SW480 (cell line): ENCODE measurements around the gene EFNA2.

Source experiments
- DNase-seq: peaks from one replicate; pipeline ENCODE4 v3.0.0-alpha.2; 2016; ENCODE audit warnings: low spot score

Gene EFNA2

DNA sequence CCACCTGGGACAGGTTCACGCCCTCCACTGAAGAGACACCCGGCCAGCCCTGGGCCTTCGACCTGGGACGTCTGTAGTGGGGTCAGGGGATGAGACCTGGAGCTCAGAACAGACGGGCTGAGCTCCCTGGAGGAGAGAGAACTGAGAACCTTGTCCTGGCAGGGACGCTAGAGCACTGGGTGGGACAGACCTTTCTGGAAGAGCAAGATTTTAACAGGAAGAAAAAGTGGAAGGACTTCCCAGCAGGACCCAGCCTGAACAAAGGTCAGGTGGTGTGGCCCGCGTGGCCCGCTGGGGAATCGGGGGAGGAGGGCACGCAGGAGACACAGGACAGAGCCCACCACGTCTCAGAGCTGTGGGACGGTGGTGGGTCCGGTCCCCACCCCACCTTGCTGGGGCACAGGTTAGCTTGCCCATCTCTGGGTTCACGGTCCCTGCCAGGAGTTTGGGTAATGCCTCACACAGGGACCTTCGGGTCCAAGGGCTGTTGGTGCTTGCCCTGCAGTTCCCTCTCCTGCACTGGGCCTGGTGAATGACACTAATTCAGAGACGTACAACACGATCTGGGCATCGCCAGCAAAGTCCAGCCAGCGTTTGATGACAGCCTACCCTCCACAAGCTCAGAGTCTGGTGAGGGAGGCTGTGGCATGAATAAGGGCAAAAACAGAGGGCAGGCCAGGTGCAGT is 1.2 kb upstream of the EFNA2 start:
- DNase-seq: no peak

DNA sequence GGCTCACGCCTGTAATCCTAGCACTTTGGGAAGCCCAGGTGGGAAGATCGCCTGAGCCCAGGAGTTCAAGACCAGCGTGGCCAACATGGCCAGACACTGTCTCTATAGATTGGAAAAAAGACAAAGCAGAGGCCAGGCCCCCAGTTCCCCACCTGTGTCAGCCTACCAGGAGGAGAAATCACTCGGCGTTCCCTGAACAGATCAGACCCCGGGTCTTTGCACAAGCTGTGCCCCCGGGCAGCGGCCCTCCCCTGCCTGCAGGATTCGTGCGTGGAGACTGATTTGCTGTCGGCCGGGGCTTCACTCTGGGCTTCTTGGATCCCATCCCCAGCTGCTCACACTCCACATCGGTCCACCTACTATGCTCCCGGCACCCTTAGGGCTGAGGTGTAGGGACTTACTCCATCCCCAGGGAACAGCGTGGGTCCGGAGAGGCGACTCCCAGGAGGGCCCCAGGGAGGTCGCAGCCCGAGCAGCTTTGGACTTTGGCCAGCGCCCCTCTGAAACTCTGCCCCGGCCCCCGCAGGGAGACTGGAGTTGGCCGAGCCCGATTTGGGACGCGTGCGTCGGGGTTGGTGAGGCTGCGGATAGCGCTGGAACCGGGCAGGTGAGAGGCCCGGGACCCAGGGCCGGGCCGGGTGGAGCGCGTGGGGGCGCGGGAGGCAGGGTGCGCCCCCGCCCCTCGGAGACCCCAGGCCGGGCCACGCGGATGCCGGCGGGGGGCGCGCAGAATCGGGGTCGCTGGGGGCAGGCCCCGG is 515 bp upstream of the EFNA2 start:
- no peak for DNase-seq

DNA sequence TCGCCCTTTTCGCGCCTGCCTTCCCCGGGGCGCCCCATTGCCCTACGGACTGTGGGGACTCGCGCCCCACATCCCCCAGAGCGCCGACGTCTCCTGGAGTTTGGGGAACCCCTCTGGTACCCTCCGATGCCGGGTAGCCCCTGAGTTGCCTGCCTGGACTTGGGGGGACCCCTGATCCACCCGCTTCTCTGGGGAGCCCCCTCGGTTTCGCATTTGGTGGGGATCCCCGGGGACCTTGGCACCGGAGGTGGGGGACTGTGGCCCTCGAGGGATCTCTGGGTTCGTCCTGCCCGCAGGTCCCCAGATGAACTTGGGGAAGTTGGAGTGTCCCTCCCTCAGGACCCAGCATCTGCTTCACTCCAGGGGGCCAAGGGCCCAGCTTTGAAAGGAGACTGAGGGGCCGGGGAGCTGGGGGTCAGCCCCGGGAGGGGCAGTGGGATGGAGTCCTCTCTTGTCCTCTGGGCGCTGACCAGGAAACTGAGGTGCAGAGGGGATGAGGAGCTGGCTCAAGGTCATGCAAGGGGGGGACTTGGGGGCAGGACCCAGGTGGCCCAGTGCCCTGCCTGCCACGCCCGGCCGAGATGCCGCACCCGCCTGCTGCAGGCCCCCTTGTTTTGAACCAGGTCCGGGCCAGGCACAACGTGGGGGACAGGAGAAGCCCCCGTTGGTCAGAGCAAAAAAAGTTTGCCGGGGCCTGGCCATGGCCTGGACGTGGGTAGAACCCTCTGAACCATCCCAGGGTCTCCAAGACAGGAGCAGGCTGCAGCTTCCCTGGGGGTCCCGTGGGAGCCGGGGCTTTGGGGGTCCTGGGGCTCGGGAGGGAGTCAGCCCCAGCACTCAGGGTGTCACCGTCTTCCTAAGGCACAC is 1.0 kb downstream of the EFNA2 start:
- DNase-seq: no peak

DNA sequence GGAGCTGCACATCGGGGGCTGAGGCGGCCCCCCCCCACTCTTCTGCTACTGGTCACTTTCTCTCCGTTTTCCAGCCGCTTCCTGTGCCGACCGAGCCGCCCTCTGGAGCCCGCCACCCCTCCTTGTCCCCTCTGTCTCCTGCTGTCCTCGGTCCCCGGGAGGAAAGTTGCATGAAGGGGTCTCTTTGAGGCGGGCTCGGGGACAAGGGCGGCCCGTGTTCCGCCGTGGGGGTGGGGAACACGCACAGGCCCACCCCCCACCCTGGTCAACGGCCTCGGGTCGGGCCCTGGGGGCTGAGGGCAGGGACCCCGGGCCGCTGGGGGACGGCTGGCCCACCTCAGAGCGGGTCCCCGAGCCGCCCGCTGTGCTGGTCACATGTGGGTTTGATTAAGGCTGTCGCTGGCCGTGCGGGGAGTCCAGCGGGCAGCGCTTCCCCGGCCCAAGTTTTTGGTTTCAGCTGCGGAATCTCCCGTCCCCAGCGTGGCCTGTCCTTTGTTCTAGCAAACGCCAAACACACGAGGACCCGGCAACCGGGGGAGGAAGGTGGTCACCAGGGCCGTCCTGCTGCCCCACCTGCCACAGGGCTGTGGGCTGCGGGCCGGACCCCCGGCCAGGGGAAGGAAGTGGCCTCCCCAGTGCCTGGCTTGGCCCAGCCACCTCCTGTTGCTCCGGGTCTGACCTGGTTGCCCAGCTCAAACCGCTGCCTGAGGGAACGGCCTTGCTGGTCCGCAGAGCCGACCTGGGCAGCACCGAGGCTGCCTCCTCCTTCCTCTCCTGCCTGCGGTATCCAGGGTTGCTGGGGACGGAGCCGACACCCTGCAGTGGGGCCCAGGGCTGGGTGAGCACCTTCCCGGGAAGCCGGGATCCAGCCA is 1.9 kb downstream of the EFNA2 start:
- no peak for DNase-seq

DNA sequence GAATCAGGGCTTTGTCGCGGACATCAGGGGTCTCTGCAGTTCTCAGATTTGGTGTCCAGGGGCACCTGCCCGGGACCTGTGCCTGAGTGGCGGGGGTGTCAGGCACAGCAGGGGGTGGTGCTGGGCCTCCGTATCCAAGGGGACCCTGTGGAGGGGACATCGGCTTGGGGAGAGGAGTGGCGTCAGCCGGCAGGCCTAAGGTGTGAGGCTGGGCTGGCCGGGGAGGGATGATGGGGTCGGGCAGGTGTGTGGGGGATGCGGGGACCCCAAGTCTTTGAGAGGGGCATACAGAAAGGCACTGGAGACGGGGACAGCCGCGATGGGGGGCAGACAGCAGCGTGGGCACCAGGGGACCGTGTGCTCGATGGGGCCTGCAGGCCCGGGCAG is 2.5 kb downstream of the EFNA2 start:
- DNase-seq: no peak

DNA sequence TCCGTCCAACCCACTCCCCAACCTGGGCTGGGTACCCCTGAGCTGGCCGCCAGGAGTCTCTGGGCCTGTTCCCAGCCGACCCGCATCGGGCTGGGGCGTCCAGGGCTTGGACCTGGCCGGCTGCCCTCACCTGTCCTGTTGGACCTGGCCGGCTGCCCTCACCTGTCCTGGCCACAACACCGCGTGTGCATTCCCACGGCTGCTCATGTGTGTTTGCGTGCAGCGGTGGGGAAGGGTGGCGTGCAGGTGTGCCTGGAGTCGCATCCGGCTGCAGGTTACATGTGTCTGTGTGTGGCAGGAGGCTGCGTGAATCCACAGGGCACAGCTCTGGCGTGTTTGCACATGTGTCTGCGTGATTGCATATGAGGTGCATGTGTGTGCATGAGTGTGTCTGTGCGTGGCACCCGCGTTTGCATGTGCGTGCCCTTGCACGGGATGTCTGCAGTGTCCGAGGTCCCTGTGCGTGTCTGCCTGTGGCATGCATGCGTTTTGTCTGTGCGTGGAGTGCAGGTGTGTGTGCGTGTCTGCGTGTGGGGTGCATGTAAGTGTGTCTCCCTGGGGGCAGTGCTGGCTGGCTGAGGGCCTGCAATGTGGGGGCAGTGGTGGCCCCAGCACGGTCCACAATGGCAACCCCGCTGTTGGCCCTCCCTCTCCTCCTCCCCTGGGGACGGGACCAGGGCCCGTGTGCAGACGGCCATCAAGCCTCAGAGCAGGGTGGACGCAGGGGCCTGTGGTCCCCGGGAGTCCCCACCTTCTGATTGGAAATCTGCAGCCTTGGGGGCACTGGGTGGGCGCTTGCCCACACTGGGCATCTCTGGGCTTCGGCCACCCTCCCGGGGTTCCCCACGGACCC is 3.4 kb downstream of the EFNA2 start:
- no peak for DNase-seq

DNA sequence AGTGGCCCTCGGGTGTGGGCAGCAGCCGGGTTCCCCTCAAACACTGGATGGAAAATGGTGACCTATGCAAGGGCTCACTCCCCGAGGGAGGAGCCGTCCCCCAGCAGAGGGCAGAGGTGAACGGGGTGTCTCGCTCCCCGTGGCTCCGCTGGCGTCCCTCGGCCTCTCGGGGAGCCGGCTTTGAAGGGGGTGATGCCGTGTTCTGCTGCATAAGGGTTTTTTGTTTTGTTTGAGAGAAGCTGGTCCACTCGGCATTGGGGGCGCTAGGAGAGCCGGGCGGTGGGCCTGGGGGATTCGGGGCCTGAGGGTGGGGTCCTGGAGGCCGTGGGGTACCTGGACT is 4.0 kb downstream of the EFNA2 start:
- no peak for DNase-seq

DNA sequence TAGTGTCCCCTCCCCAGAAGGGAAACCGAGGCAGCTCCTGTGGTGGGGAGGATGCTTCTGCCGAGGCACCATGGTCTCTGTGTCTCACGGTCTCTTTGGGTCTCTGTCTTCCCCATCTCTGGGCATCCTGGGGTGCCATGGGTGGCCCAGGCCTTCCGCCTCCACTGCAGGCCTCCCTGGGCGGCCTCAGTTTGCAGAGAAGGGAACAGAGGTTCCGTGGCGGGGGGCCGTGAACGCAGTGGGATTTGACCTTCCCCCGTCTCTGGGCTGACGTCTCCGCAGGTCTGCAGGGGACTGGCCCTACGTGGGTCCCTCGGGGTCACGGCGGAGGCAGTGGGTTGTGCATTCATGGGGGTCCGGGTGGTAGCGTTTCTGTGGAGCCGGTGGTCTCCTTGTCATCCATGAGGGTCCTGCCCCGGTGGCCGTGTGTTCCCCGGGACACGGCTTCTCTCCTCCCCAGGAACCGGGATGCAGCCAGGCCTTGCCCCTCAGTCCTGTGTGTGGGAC is 4.6 kb downstream of the EFNA2 start:
- no peak for DNase-seq

DNA sequence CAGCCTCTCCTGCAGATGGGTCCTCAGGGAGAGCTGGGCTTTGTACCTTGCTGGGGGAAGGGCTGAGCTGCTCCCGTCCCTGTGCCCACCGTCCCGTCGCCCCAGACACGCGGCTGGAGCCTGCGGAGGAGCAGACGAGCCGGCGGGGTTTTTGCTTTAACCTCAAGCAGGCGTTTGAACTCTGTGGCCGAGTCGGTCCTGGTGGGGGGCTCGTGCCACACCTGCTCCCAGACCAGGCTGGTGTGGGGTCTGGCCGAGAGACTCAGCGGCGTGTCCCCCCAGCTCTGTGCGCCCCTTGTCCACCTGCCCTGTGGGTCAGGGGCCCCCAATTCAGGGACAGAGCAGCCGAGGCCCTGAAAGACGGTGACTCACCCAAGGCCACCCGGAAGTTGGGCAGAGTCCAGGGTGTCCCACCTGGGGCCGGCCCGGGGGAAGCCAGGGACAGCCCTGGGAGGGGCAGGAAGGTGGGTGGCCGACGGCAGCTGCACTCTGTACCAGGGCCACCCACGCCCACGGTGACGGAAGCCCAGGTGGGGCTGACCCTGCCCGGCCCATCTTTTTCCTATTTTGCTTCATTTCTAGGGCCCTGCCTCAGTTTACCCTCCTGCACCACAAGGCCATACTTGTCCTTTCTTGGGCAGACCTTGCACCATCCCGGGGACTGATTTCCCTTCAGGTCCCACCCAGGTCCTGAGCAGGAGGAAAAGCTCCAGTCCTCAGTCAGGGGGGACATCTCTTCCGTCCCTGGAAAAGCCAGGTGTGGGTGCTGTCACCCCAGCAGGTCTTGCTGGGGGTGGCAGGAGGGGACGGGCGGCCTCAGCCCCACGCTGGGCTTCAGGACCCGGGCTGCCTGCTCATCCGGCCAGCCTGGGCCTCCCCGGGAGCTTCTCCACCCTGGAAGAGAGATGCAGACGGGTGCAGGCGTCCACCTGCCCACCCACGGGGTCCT is 5.3 kb downstream of the EFNA2 start:
- no peak for DNase-seq

DNA sequence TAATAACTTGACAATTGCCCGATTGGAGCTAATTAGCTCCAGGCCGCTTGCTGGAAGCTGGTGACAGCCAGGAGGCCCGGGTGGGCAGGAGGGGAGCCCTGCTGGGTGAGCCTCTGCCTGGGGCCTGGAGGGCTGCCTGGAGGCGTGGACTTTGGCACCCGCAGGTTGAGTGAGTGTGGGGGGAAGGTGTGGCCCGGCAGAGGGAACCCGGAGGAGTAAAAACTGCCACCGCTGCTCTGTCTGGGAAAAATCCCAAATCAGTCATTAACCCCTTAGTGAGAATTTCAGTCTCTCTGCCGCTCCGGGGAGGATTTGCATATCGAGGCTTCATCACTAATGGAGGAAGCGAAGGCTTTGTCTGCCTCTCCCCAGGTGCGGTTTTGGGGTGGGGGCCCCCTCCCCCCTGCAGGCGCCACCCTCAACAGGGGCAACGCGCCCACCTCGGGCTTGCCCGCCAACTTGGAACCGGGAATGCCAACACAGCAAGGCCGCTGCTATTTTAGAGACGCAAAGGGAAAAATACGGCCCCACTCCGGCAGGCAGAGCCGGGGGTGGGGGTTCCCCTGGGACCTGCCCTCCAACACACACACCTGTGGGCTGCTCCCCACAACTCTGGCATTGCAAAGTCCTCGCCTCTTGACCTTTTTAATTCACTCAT is 6.2 kb downstream of the EFNA2 start:
- DNase-seq: no peak

DNA sequence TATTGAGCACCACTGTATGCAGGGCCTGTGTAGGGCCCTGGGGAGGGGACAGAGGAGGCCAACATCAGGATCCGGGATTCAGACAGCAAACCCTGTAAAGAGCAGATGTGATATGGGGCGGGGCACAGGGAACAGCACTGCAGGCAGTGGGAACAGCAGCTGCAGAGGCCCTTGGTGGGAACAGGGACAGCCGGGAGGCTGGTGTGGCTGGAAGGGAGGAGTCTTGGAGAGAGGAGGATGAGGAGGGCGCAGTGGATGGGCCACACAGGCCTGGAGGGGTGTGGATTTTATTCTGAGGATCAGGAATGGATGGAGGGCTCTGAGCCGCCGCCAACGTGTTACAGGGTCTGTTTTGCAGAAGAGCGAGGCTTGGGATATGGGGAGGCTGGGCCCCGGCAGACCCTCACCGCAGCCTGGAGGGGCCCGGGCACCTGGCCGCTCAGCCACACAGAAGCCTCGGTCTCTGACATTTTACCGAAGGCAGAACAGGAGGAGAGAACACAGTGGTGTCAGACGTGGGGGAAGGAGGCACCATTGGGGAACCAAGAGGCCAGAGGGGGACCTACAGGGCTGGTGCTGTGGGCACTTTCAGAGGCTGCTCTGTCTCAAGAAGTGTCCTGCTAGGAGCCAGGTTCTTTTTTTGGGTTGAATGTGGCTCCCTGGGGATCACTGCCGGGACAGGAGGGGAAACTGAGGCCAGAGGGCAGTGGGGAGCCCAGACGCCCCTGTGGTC is 6.9 kb downstream of the EFNA2 start:
- no peak for DNase-seq

DNA sequence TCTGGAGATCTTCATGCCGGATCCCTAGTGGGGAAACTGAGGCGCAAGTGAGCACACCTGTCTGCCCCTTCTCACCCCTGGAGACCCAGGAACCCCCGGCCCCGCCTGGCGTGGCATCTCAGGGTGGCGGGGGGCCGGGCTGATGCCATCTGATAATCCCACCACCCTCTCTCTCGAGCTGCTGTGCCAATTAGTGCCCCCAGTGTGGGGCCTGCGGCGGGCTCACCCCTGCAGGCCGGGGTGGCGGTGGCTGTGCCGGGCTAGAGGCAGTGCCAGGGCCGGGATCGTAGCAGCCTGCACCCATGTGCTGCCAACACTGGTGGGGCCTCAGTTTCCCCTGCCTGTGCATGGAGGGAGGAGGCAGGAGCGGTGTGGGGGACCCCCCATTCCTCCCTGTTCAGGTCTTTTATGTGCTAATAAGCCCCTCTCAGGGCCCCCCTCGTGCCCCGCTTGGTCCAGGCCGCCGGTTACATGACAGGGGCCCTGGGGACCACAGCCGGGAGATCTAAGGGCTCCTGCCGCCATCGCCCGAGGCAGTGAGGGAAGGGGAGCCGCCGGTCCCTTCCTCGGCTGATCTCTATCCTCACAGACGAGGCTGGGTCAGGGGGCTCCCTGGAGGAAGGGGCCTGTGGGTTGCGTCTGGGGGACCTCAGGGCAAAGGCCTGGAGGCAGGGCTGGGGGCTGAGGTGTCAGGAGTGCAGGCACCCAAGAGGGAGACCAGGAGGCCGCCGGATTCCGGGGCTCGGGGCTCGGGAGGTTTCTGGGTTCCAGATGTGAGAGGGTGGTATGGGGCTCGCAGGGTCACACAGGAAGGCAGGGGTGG is 8.3 kb downstream of the EFNA2 start:
- DNase-seq: no peak

DNA sequence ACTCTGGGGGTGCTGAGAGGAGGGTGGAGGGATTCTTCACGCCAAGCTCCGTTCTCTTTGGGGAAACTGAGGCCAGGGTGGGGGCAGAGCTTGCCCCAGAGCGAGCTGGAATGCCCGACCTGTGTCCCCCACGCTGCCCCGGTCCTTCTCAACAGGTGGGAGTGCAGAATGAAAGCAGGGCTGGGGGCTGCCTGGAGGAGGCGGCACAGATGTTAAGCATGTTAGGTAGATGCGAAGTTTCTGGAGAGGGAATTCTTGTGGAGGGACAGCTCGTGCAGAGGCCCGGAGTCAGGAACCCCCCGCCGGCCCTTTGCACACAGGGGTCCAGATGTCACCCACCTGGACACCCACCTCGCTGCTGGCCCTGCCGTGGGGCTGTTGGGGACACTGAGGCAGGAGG is 9.0 kb downstream of the EFNA2 start:
- DNase-seq: no peak

DNA sequence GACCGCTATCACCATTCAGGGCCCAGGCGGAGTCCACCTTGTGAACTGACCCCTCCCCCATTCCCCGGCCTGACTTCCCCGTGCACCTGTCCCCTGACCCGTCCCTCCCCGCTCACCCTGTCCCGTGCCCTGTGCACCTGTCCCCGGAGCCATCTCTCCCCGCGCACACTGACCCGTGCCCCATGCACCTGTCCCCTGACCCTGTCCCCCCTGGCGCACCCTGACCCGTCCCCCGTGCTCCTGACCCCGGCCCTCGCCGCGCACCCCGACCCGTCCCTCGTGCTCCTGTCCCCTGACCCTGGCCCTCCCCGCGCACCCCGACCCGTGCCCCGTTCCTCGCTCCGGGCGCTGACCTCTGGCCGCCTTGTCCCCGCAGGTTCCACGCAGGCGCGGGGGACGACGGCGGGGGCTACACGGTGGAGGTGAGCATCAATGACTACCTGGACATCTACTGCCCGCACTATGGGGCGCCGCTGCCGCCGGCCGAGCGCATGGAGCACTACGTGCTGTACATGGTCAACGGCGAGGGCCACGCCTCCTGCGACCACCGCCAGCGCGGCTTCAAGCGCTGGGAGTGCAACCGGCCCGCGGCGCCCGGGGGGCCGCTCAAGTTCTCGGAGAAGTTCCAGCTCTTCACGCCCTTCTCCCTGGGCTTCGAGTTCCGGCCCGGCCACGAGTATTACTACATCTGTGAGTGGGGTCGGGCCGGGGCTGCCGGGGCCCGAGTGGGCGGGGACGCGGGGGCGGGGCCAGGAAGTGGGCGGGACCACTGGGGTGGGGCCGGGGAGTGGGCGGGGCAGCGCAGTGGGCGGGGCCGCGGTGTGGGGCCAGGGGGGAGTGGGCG is 9.7 kb downstream of the EFNA2 start:
- DNase-seq: no peak

DNA sequence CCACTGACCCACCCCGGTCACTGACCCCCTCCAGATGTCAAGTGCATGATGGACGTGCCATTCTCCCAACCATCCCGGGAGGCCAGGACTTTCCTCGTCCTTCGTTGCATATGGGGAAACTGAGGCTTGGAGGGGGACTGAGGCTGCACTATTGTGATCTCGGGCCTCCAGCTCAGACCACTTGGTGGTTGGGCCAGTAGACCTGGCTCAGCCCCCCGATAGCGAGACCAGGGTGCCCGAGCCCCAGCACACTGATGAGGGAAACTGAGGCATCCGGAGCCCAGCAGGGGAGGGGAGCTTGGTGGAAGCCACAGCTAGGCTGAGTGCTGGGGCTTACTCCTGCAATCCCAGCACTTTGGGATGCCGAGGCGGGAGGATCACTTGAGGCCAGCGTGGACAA is 10.4 kb downstream of the EFNA2 start:
- DNase-seq: no peak

DNA sequence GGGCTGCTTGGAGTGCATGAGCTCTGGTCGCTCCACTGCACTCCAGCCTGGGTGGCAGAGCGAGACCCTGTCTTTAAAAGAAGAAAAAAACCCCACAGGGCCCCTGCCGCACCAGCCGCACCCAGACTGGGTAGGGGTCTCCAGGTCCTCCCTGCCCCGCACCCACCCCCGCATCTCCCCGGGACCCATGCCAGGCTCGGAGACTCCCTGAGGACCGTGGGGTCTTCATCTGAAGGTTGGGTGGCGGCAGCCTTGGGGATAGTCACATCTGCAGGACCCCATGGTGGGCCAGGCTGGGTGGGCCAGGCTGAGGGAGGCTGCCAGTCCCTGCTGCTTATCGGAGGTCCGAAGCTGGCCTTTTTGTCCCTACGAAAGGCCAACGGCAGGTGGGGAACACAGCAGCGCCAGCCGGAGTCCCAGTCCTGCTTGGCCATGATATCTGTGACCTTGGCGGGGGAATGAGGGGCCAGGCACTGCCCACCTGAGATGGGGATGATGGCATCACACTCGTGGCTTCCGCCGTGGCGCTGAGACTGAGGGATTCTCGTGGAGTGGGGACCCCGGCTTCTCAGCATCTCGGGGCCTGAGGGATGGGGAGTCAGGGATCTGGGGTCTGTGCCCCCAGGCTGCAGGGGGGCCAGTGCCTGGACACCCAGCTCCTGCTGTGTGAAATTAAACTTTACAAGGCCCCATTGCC is 11.1 kb downstream of the EFNA2 start:
- no peak for DNase-seq
